ENCODE results near the gene DNER. TPM values are rescaled to one million over a fixed set of nuclear protein-coding genes. Genes with fewer than 3 reads are reported as not detected.
A peak's percentile ranks its signal among the peaks of the same experiment; 100 is the strongest.

DNER gene
- polyA plus RNA-seq, 4 donors, result 70.9 to 73.5 (median 72.1) TPM

GRCh38 chr2:229673676-229674075, 40.7 kb downstream of the DNER start:
- DNase-seq (ENCODE audit: low read depth in 4 of 4, low spot score in 3 of 4), result no peak

GRCh38 chr2:229672021-229672420, 42.3 kb downstream of the DNER start:
- no peak for DNase-seq (ENCODE audit: low read depth in 4 of 4, low spot score in 3 of 4)

- no peak for DNase-seq (ENCODE audit: low read depth in 4 of 4, low spot score in 3 of 4)
These were observed 44.5 kb downstream of the DNER start for GRCh38 chr2:229669841-229670240.

GRCh38 chr2:229666811-229667210, 47.5 kb downstream of the DNER start:
- DNase-seq (ENCODE audit: low read depth in 4 of 4, low spot score in 3 of 4), result no peak

GRCh38 chr2:229665158-229665557, 49.2 kb downstream of the DNER start:
- no peak for DNase-seq (ENCODE audit: low read depth in 4 of 4, low spot score in 3 of 4)

GRCh38 chr2:229661478-229661877, 52.9 kb downstream of the DNER start:
- no peak for DNase-seq (ENCODE audit: low read depth in 4 of 4, low spot score in 3 of 4)

- DNase-seq (ENCODE audit: low read depth in 4 of 4, low spot score in 3 of 4), result no peak
These were observed 53.4 kb downstream of the DNER start for GRCh38 chr2:229660951-229661350.

GRCh38 chr2:229660391-229660790, 54.0 kb downstream of the DNER start:
- no peak for DNase-seq (ENCODE audit: low read depth in 4 of 4, low spot score in 3 of 4)

- DNase-seq (ENCODE audit: low read depth in 4 of 4, low spot score in 3 of 4), result no peak
These were observed 56.4 kb downstream of the DNER start for GRCh38 chr2:229658004-229658403.

- no peak for DNase-seq (ENCODE audit: low read depth in 4 of 4, low spot score in 3 of 4)
These were observed 59.9 kb downstream of the DNER start for GRCh38 chr2:229654437-229654836.

GRCh38 chr2:229653531-229653930, 60.8 kb downstream of the DNER start:
- peak in 3 of 4 donors; percentile 28 to 41 (median 36) for DNase-seq (ENCODE audit: low read depth in 4 of 4, low spot score in 3 of 4)

- DNase-seq (ENCODE audit: low read depth in 4 of 4, low spot score in 3 of 4), result no peak
These were observed 61.6 kb downstream of the DNER start for GRCh38 chr2:229652796-229653195.

- no peak for DNase-seq (ENCODE audit: low read depth in 4 of 4, low spot score in 3 of 4)
These were observed 63.5 kb downstream of the DNER start for GRCh38 chr2:229650901-229651300.

GRCh38 chr2:229650059-229650458, 64.3 kb downstream of the DNER start:
- no peak for DNase-seq (ENCODE audit: low read depth in 4 of 4, low spot score in 3 of 4)

- no peak for DNase-seq (ENCODE audit: low read depth in 4 of 4, low spot score in 3 of 4)
These were observed 68.1 kb downstream of the DNER start for GRCh38 chr2:229646186-229646723.

- no peak for DNase-seq (ENCODE audit: low read depth in 4 of 4, low spot score in 3 of 4)
These were observed 72.0 kb downstream of the DNER start for GRCh38 chr2:229642371-229642770.

- no peak for DNase-seq (ENCODE audit: low read depth in 4 of 4, low spot score in 3 of 4)
These were observed 72.7 kb downstream of the DNER start for GRCh38 chr2:229641676-229642075.

- DNase-seq (ENCODE audit: low read depth in 4 of 4, low spot score in 3 of 4), result no peak
These were observed 73.7 kb downstream of the DNER start for GRCh38 chr2:229640636-229641035.

GRCh38 chr2:229636571-229636970, 77.8 kb downstream of the DNER start:
- DNase-seq (ENCODE audit: low read depth in 4 of 4, low spot score in 3 of 4), result no peak

GRCh38 chr2:229635371-229635680, 79.0 kb downstream of the DNER start:
- DNase-seq (ENCODE audit: low read depth in 4 of 4, low spot score in 3 of 4), result no peak

- peak in 1 of 4 donors; percentile 14 for DNase-seq (ENCODE audit: low read depth in 4 of 4, low spot score in 3 of 4)
These were observed 79.6 kb downstream of the DNER start for GRCh38 chr2:229634601-229635370.

- DNase-seq (ENCODE audit: low read depth in 4 of 4, low spot score in 3 of 4), result no peak
These were observed 80.8 kb downstream of the DNER start for GRCh38 chr2:229633556-229633955.

- no peak for DNase-seq (ENCODE audit: low read depth in 4 of 4, low spot score in 3 of 4)
These were observed 85.3 kb downstream of the DNER start for GRCh38 chr2:229629039-229629438.
